Measurements from ENCODE around the gene TMPRSS3.

Gene TMPRSS3

GRCh38 chr21:42357307-42357706 lies 38.5 kb downstream of the TMPRSS3 start:
- TF ChIP-seq CTCF (conservative IDR thresholded peaks at IDR 0.05) (no peak), ZFX (IDR thresholded peaks at IDR 0.05) (no peak)
- no peak overlapping the region for H3K27ac ChIP-seq

GRCh38 chr21:42356650-42357049 lies 39.2 kb downstream of the TMPRSS3 start:
- no peak for TF ChIP-seq ZFX (IDR thresholded peaks at IDR 0.05)
- TF ChIP-seq CTCF (conservative IDR thresholded peaks at IDR 0.05), result no peak
- no peak overlapping the region for H3K27ac ChIP-seq

- no peak for TF ChIP-seq CTCF (conservative IDR thresholded peaks at IDR 0.05)
- TF ChIP-seq ZFX (IDR thresholded peaks at IDR 0.05), result no peak
- no peak overlapping the region for H3K27ac ChIP-seq
These were observed 39.8 kb downstream of the TMPRSS3 start for GRCh38 chr21:42356046-42356445.

- no peak for TF ChIP-seq ZFX (IDR thresholded peaks at IDR 0.05)
- no peak for TF ChIP-seq CTCF (conservative IDR thresholded peaks at IDR 0.05)
- no peak overlapping the region for H3K27ac ChIP-seq
These were observed 42.2 kb downstream of the TMPRSS3 start for GRCh38 chr21:42353623-42354022.

- no peak for TF ChIP-seq ZFX (IDR thresholded peaks at IDR 0.05)
- TF ChIP-seq CTCF (conservative IDR thresholded peaks at IDR 0.05), result no peak
- no peak overlapping the region for H3K27ac ChIP-seq
These were observed 43.3 kb downstream of the TMPRSS3 start for GRCh38 chr21:42352441-42353095.

DNA sequence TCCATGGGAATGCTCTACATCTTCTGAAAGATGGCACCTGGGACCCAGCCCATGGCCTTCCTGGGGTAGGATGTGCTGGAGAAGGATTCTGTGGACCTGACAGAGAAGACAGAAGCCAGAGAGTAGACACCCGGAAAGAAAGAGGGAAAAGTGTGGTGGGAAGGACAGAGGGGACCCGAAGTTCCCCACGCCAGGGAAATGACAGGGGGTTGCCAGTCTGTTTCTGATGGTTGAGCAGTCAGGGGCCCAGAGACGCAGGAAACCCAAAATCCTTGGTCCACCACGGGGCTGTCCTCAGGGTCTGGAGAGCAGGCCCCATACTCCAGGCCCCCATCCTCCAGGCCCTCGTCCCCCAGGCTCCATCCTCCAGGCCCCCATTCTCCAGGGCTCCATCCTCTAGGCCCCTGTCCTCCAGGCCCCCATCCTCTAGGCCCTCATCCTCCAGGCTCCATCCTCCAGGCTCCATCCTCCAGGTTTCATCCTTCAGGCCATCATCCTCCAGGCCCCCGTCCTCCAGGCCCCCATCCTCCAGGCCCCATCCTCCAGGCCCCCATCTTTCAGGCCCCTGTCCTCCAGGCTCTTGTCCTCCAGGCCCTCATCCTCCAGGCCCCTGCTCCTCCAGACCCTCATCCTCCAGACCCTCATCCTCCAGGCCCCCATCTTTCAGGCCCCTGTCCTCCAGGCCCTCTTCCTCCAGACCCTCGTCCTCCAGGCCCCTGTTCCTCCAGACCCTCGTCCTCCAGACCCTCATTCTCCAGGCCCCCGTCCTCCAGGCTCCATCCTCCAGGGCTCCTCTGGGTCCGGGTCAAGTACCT lies 44.0 kb downstream of the TMPRSS3 start:
- TF ChIP-seq ZFX (IDR thresholded peaks at IDR 0.05) (no peak), CTCF (conservative IDR thresholded peaks at IDR 0.05) (no peak)
- no peak overlapping the region for H3K27ac ChIP-seq

DNA sequence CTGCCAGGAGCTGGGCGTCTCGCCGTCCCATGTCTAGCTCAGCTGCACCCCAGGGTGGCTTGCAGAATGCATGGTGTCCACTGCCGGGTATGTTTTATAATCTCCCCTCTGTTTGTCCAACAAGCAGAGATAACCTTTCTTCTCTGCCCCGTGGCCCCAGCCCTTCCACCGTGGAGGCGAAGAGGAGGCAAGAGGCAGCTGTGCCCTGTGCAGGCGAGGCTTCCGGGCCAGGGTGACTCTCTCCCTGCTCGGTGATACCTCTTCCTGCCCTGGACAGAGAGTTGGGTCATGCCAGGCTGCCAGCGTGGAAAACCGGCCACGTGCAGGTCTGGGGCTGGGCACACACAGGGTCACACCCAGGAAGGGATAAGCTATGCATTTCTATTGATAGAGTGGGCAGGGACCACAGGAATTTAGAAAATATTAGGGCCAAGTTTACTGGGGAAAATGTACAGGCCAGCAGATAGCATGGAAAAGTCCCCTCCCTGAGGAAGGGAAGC lies 44.9 kb downstream of the TMPRSS3 start, which contains the start of gene TFF2:
Gene TFF2 (minus strand): TSS at position 68 of the 500 bp plus-strand sequence. CDS start 37 bp downstream, at position 31.
- no peak within 1 kb of the TSS for H3K27ac ChIP-seq

More for the DNA sequence above, 44.9 kb downstream of the TMPRSS3 start, which contains the start of gene TFF2:
- TF ChIP-seq CTCF (conservative IDR thresholded peaks at IDR 0.05) (no peak), ZFX (IDR thresholded peaks at IDR 0.05) (no peak)
